Keratinocyte (primary cell): ENCODE results near the gene DLG2. TPM values are rescaled to one million over a fixed set of nuclear protein-coding genes. Genes with fewer than 3 reads are reported as not detected.

Experiments
- DNase-seq: peaks from one replicate; pipeline ENCODE4 v3.0.0-alpha.2; 2011; ENCODE audit warnings: low read depth, missing footprints, low spot score
- FAIRE-seq: peaks from 2 replicates; lab custom pipeline; 2011; peaks lifted over from hg19 to GRCh38; lab: Jason Lieb, UNC
- H2AFZ ChIP-seq: 2 replicates; pipeline ENCODE4 v1.6.0; 2012; ENCODE audit warnings: low read length, control low read depth, inconsistent platforms; ENCODE audit not compliant: control insufficient read depth
- H3K27ac ChIP-seq: 2 replicates; pipeline ENCODE4 v1.5.1; 2011; ENCODE audit warnings: low read length; ENCODE audit not compliant: control insufficient read depth, insufficient read depth
- H3K27me3 ChIP-seq: 3 replicates; pipeline ENCODE4 v1.6.0; 2011; ENCODE audit warnings: low read length; ENCODE audit not compliant: control insufficient read depth, insufficient read depth; ENCODE audit errors: extremely low read depth
- H3K36me3 ChIP-seq, 2 experiments: 2 replicates in 1 of 2; 3 replicates in 1 of 2; pipeline ENCODE4 v1.5.1; 2011; ENCODE audit warnings: low read length in 2 of 2, mild to moderate bottlenecking in 1 of 2; ENCODE audit not compliant: control insufficient read depth in 2 of 2, insufficient read depth in 2 of 2; ENCODE audit errors: extremely low read depth in 1 of 2
- H3K4me1 ChIP-seq: 3 replicates; pipeline ENCODE4 v1.5.1; 2011; ENCODE audit warnings: low read length; ENCODE audit not compliant: control insufficient read depth, insufficient read depth; ENCODE audit errors: extremely low read depth
- H3K4me2 ChIP-seq: 3 replicates; pipeline ENCODE4 v1.6.0; 2011; ENCODE audit warnings: low read depth, low read length; ENCODE audit not compliant: control insufficient read depth, insufficient read depth; ENCODE audit errors: extremely low read depth
- H3K4me3 ChIP-seq, 3 experiments: fragments of 200-600 bp in 1 of 3; sonication (generic) in 1 of 3; 2 replicates in 2 of 3; 3 replicates in 1 of 3; pipeline ENCODE4 v1.5.1; 2011 to 2016; ENCODE audit warnings: low read length in 3 of 3, mild to moderate bottlenecking in 3 of 3, control low read depth in 2 of 3, inconsistent platforms in 1 of 3, low read depth in 1 of 3, mixed read lengths in 1 of 3, mixed run types in 1 of 3, moderate library complexity in 1 of 3; ENCODE audit not compliant: control insufficient read depth in 2 of 3, insufficient read depth in 2 of 3; ENCODE audit errors: extremely low read depth in 1 of 3
- H3K79me2 ChIP-seq: 2 replicates; pipeline ENCODE4 v1.6.0; 2012; ENCODE audit warnings: low read length; ENCODE audit not compliant: control insufficient read depth, insufficient read depth
- H3K9ac ChIP-seq: 3 replicates; pipeline ENCODE4 v1.6.0; 2011; ENCODE audit warnings: low read length; ENCODE audit not compliant: control insufficient read depth, insufficient read depth; ENCODE audit errors: extremely low read depth
- H3K9me1 ChIP-seq: 3 replicates; pipeline ENCODE4 v1.6.0; 2011; ENCODE audit warnings: low read length; ENCODE audit not compliant: control insufficient read depth, insufficient read depth; ENCODE audit errors: extremely low read depth
- H3K9me3 ChIP-seq: 2 replicates; pipeline ENCODE4 v1.5.1; 2012; ENCODE audit warnings: low read depth, low read length; ENCODE audit not compliant: control insufficient read depth
- H4K20me1 ChIP-seq: 3 replicates; pipeline ENCODE4 v1.6.0; 2011; ENCODE audit warnings: low read length; ENCODE audit not compliant: control insufficient read depth, insufficient read depth; ENCODE audit errors: extremely low read depth
- CTCF ChIP-seq, 3 experiments: IDR thresholded peaks in 1 of 3; conservative IDR thresholded peaks in 1 of 3; optimal IDR thresholded peaks in 1 of 3; 2 replicates in 2 of 3; 3 replicates in 1 of 3; pipeline versions ENCODE3 to v1.5.1; 2011; ENCODE audit warnings: low read length in 3 of 3, mild to moderate bottlenecking in 3 of 3, moderate library complexity in 2 of 3, control low read depth in 1 of 3, inconsistent platforms in 1 of 3; ENCODE audit not compliant: insufficient read depth in 2 of 3; ENCODE audit errors: extremely low read depth in 1 of 3
- EZH2 ChIP-seq: IDR thresholded peaks from one replicate; pipeline ENCODE4 v1.6.1; 2012; ENCODE audit warnings: inconsistent platforms, mild to moderate bottlenecking, low read length, moderate library complexity
- dilution Hi-C: fragments of 300-500 bp; cut with MboI; formaldehyde crosslinking; loops from one replicate; pipeline ENCODE4 v1.7.0; 2020; ENCODE audit warnings: low sequenced_read_pairs; ENCODE audit not compliant: extremely low pct_ligation_motif_present
- polyA plus RNA-seq, 5 experiments: library from polyadenylated mRNA; depleted of rRNA in 3 of 5; stranded (reverse) in 3 of 5; stranded (forward) in 1 of 5; unstranded in 1 of 5; fragments of >200 nt; gene quantifications; 1 replicate in 1 of 5; 2 replicates in 3 of 5; 3 replicates in 1 of 5; pipeline versions ENCODE4 v1.2.1 to v1.2.3, GENCODE V29; 2011 to 2012; ENCODE audit warnings: missing spikeins in 2 of 5, low read depth in 1 of 5, low replicate concordance in 1 of 5

The DLG2 gene
- polyA plus RNA-seq, 1 donor (not counting 4 experiments of a cell fraction or from before 2014, with no cell fraction given): 0.55 TPM

DNA sequence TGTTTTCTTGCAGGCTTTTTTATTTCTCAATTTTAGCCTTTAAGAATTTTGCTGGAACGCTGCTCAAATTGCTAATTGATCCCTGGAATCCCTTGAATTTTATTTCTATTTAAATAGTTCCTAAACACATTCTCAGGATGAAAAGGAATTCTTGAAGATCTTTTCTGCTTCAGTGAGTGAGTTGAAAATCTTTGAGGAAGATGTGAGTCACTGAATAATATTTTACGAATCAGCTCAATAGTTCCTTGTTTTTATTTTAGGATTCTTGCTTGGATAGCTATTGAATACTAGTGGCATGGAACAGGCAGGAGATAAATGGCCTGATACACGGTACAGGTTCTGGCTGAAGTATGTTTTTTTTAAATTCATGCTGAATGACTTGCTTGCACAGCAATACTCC lies 2146.3 kb downstream of the DLG2 start:
- no peaks in the 10 kb centered on the region for H3K36me3 ChIP-seq
- H3K79me2 ChIP-seq: no peaks in the 10 kb centered on the region
- H3K9me3 ChIP-seq: no peaks in the 10 kb centered on the region
- H3K27me3 ChIP-seq: no peaks in the 10 kb centered on the region
- H3K9me1 ChIP-seq: no peaks in the 10 kb centered on the region
- DNase-seq: no peak
- no peak overlapping the region for H3K4me3 ChIP-seq
- TF ChIP-seq CTCF (optimal IDR thresholded peaks at IDR 0.05 in 1 of 3, IDR thresholded peaks at IDR 0.05 in 1 of 3, conservative IDR thresholded peaks at IDR 0.05 in 1 of 3; ENCODE audit: extremely low read depth in 1 of 3, insufficient read depth in 2 of 3, low read length in 3 of 3): no peak
- no peak overlapping the region for H3K4me2 ChIP-seq
- H2AFZ ChIP-seq: no peak overlapping the region
- H4K20me1 ChIP-seq: no peaks in the 10 kb centered on the region
- FAIRE-seq: no peak
- no peak overlapping the region for H3K9ac ChIP-seq
- H3K27ac ChIP-seq: no peak overlapping the region
- H3K4me1 ChIP-seq: no peaks in the 10 kb centered on the region
- dilution Hi-C loops: no loop called here

- Histone ChIP-seq H3K4me3 (no peak overlapping the region), H3K9me1 (no peaks in the 10 kb centered on the region), H3K9ac (no peak overlapping the region), H3K9me3 (no peaks in the 10 kb centered on the region), H3K79me2 (no peaks in the 10 kb centered on the region), H3K36me3 (no peaks in the 10 kb centered on the region), H3K27ac (no peak overlapping the region), H3K27me3 (no peaks in the 10 kb centered on the region), H4K20me1 (no peaks in the 10 kb centered on the region), H2AFZ (no peak overlapping the region), H3K4me1 (no peaks in the 10 kb centered on the region), H3K4me2 (no peak overlapping the region)
- no peak for DNase-seq
- no peak for FAIRE-seq
- no peak for TF ChIP-seq EZH2
- TF ChIP-seq CTCF (optimal IDR thresholded peaks at IDR 0.05 in 1 of 3, IDR thresholded peaks at IDR 0.05 in 1 of 3, conservative IDR thresholded peaks at IDR 0.05 in 1 of 3; ENCODE audit: extremely low read depth in 1 of 3, insufficient read depth in 2 of 3, low read length in 3 of 3): no peak
- dilution Hi-C loops: no loop called here
Measured at GRCh38 chr11:83480251-83480650, 2146.9 kb downstream of the DLG2 start.
